Neural progenitor cell (in vitro differentiated cells): ENCODE data around the gene TLN1. TPM values are rescaled to one million over a fixed set of nuclear protein-coding genes. Genes with fewer than 3 reads are reported as not detected.

Source experiments
- DNase-seq: peaks from one replicate; pipeline ENCODE4 v3.0.0-alpha.2; 2016; ENCODE audit warnings: low spot score
- H2AFZ ChIP-seq: fragments of 200-600 bp; sonication (generic); replicated peaks from 2 replicates; pipeline ENCODE4 v1.6.1; 2016; ENCODE audit warnings: antibody characterized with exemption
- H3F3A ChIP-seq: fragments of 200-600 bp; sonication (generic); 2 replicates; pipeline ENCODE4 v1.6.1; 2016; ENCODE audit warnings: antibody characterized with exemption, low read depth
- H3K27ac ChIP-seq: fragments of 200-600 bp; sonication (generic); 2 replicates; pipeline ENCODE4 v1.5.1; 2016; ENCODE audit warnings: mild to moderate bottlenecking
- H3K27me3 ChIP-seq: fragments of 200-600 bp; sonication (generic); 2 replicates; pipeline ENCODE4 v1.6.1; 2016; ENCODE audit warnings: mild to moderate bottlenecking, moderate library complexity
- H3K36me3 ChIP-seq: fragments of 200-600 bp; sonication (generic); 2 replicates; pipeline ENCODE4 v1.5.1; 2016
- H3K4me1 ChIP-seq: fragments of 200-600 bp; sonication (generic); 2 replicates; pipeline ENCODE4 v1.6.1; 2016; ENCODE audit warnings: mixed run types
- H3K4me2 ChIP-seq: fragments of 200-600 bp; sonication (generic); 2 replicates; pipeline ENCODE4 v1.6.1; 2016
- H3K4me3 ChIP-seq: fragments of 200-600 bp; sonication (generic); 2 replicates; pipeline ENCODE4 v1.5.1; 2016
- H3K79me2 ChIP-seq: fragments of 200-600 bp; sonication (generic); 2 replicates; pipeline ENCODE4 v1.6.1; 2016; ENCODE audit warnings: low read depth
- H3K9ac ChIP-seq: fragments of 200-600 bp; sonication (generic); 2 replicates; pipeline ENCODE4 v1.6.1; 2016
- H3K9me3 ChIP-seq: fragments of 200-600 bp; sonication (generic); 2 replicates; pipeline ENCODE4 v1.5.1; 2016; ENCODE audit warnings: low read depth
- H4K20me1 ChIP-seq: fragments of 200-600 bp; sonication (generic); 2 replicates; pipeline ENCODE4 v1.6.1; 2016; ENCODE audit warnings: low read depth
- H3K27ac Mint-ChIP-seq: 3 replicates; pipeline ENCODE4 v1.8.0; 2021; ENCODE audit warnings: mixed read lengths
- H3K27me3 Mint-ChIP-seq: 2 replicates; pipeline ENCODE4 v1.8.0; 2022; ENCODE audit warnings: low read depth, mild to moderate bottlenecking, inconsistent platforms, moderate library complexity, mixed read lengths; ENCODE audit not compliant: insufficient read depth
- H3K36me3 Mint-ChIP-seq: 3 replicates; pipeline ENCODE4 v1.8.0; 2021; ENCODE audit warnings: mixed read lengths
- H3K4me1 Mint-ChIP-seq: 3 replicates; pipeline ENCODE4 v1.8.0; 2021; ENCODE audit warnings: mixed read lengths
- H3K4me3 Mint-ChIP-seq: 3 replicates; pipeline ENCODE4 v1.8.0; 2021; ENCODE audit warnings: mild to moderate bottlenecking, moderate library complexity, mixed read lengths
- H3K9me3 Mint-ChIP-seq: 3 replicates; pipeline ENCODE4 v1.8.0; 2020; ENCODE audit warnings: mixed read lengths
- CTCF ChIP-seq: fragments of 200-600 bp; sonication (generic); IDR thresholded peaks from 2 replicates; pipeline ENCODE4 v1.5.1; 2017; ENCODE audit warnings: antibody characterized with exemption, mild to moderate bottlenecking
- EZH2 ChIP-seq: fragments of 200-600 bp; sonication (generic); IDR thresholded peaks from 2 replicates; pipeline ENCODE4 v1.6.1; 2017; ENCODE audit warnings: antibody characterized with exemption, mild to moderate bottlenecking, moderate library complexity
- EZH2phosphoT487 ChIP-seq: fragments of 200-600 bp; sonication (generic); IDR thresholded peaks from 2 replicates; pipeline ENCODE4 v1.6.1; 2017; ENCODE audit warnings: antibody characterized with exemption
- total RNA-seq: library from RNA; depleted of rRNA; stranded (reverse); fragments of >200 nt; gene quantifications from 2 replicates; pipeline ENCODE4 v1.2.3, GENCODE V29; 2015; ENCODE audit warnings: low replicate concordance

TLN1 gene
- total RNA-seq, 1 donor from 2014 or later, result 36.7 TPM

- Mint-ChIP-seq H3K4me3 (no peak overlapping the region), H3K4me1 (peaks cover 12% of the 10 kb centered on the region), H3K9me3 (no peaks in the 10 kb centered on the region), H3K36me3 (peaks cover 34% of the 10 kb centered on the region), H3K27ac (no peak overlapping the region), H3K27me3 (no peaks in the 10 kb centered on the region)
- H3K9me3 ChIP-seq, result no peaks in the 10 kb centered on the region
- peaks cover 6% of the 10 kb centered on the region for H3K4me1 ChIP-seq
- H3K4me3 ChIP-seq, result no peak overlapping the region
- H3K4me2 ChIP-seq, result no peak overlapping the region
- peaks cover 15% of the 10 kb centered on the region for H3K79me2 ChIP-seq
- H3K9ac ChIP-seq, result no peak overlapping the region
- TF ChIP-seq EZH2phosphoT487 (no peak), CTCF (no peak), EZH2 (no peak)
- no peak overlapping the region for H2AFZ ChIP-seq
- no peaks in the 10 kb centered on the region for H4K20me1 ChIP-seq
- H3K27me3 ChIP-seq, result no peaks in the 10 kb centered on the region
- H3K36me3 ChIP-seq, result no peaks in the 10 kb centered on the region
- H3K27ac ChIP-seq, result no peak overlapping the region
- no peak for DNase-seq
- peaks cover 32% of the 10 kb centered on the region for H3F3A ChIP-seq
Measured at GRCh38 chr9:35738186-35738585, 6.2 kb upstream of the TLN1 start.

GRCh38 chr9:35737143-35737542 lies 5.1 kb upstream of the TLN1 start:
- TF ChIP-seq CTCF (no peak), EZH2phosphoT487 (no peak), EZH2 (no peak)
- Histone ChIP-seq H3K4me2 (no peak overlapping the region), H3K27me3 (no peaks in the 10 kb centered on the region), H3F3A (peaks cover 42% of the 10 kb centered on the region), H2AFZ (no peak overlapping the region), H3K79me2 (peaks cover 15% of the 10 kb centered on the region), H4K20me1 (no peaks in the 10 kb centered on the region), H3K9me3 (no peaks in the 10 kb centered on the region), H3K36me3 (no peaks in the 10 kb centered on the region), H3K27ac (no peak overlapping the region), H3K4me1 (peaks cover 6% of the 10 kb centered on the region), H3K4me3 (no peak overlapping the region), H3K9ac (no peak overlapping the region)
- Mint-ChIP-seq H3K27me3 (no peaks in the 10 kb centered on the region), H3K9me3 (no peaks in the 10 kb centered on the region), H3K4me1 (peaks cover 17% of the 10 kb centered on the region), H3K4me3 (no peak overlapping the region), H3K27ac (no peak overlapping the region), H3K36me3 (peaks cover 27% of the 10 kb centered on the region)
- no peak for DNase-seq

GRCh38 chr9:35736201-35736633 lies 4.2 kb upstream of the TLN1 start:
- Histone ChIP-seq H3K27me3 (no peaks in the 10 kb centered on the region), H3K36me3 (no peaks in the 10 kb centered on the region), H3K9ac (no peak overlapping the region), H2AFZ (no peak overlapping the region), H4K20me1 (peaks cover 1% of the 10 kb centered on the region), H3F3A (peaks cover 52% of the 10 kb centered on the region), H3K9me3 (no peaks in the 10 kb centered on the region), H3K4me3 (no peak overlapping the region), H3K27ac (peak overlapping the region; percentile 48), H3K79me2 (peaks cover 20% of the 10 kb centered on the region), H3K4me2 (no peak overlapping the region), H3K4me1 (peaks cover 7% of the 10 kb centered on the region)
- peak; percentile 87 for DNase-seq
- Mint-ChIP-seq H3K27ac (no peak overlapping the region), H3K9me3 (no peaks in the 10 kb centered on the region), H3K27me3 (no peaks in the 10 kb centered on the region), H3K4me1 (peaks cover 22% of the 10 kb centered on the region), H3K36me3 (peaks cover 24% of the 10 kb centered on the region), H3K4me3 (no peak overlapping the region)
- TF ChIP-seq EZH2, result no peak
- TF ChIP-seq CTCF, result peak; percentile 78
- no peak for TF ChIP-seq EZH2phosphoT487
